Measurements from ENCODE around the gene GRIN3A. TPM values are rescaled to one million over a fixed set of nuclear protein-coding genes. Genes with fewer than 3 reads are reported as not detected.

GRIN3A gene
- total RNA-seq, 2 donors from 2014 or later = not detected

- no peaks in the 10 kb centered on the region for H3K36me3 ChIP-seq (ENCODE audit: control insufficient read depth, insufficient read depth, low read length)
These were observed 88.3 kb downstream of the GRIN3A start for GRCh38 chr9:101650142-101650541.

GRCh38 chr9:101648493-101648892 is 90.0 kb downstream of the GRIN3A start:
- H3K4me3 ChIP-seq (ENCODE audit: low read length) = no peak overlapping the region
- WGBS, 2 experiments (ENCODE audit: insufficient coverage in 1 of 2, insufficient read length in 1 of 2) = 93% methylated on average over 1 of the region's 1 CpG; no CpG with 5 or more reads in 1 of the 2 experiments
- no peaks in the 10 kb centered on the region for H3K36me3 Mint-ChIP-seq (ENCODE audit: low read depth)

More at GRCh38 chr9:101650142-101650541, 88.3 kb downstream of the GRIN3A start:
- TF ChIP-seq CTCF (conservative IDR thresholded peaks at IDR 0.05) = no peak
- Histone ChIP-seq H3K4me1 (ENCODE audit: control insufficient read depth, insufficient read depth, low read length) (no peaks in the 10 kb centered on the region), H3K4me3 (ENCODE audit: low read length) (no peak overlapping the region), H3K27me3 (ENCODE audit: control insufficient read depth, insufficient read depth, low read length, poor library complexity, severe bottlenecking) (no peaks in the 10 kb centered on the region), H3K9me3 (ENCODE audit: control insufficient read depth, low read length) (peaks cover 6% of the 10 kb centered on the region), H3K27ac (ENCODE audit: low read depth, low read length) (no peak overlapping the region), H3K9ac (ENCODE audit: extremely low read depth, low read length, poor library complexity, severe bottlenecking) (no peak overlapping the region)
- H3K4me3 Mint-ChIP-seq = no peak overlapping the region
- WGBS, 2 experiments (ENCODE audit: insufficient coverage in 1 of 2, insufficient read length in 1 of 2) = 87 to 100% methylated on average over 1 of the region's 1 CpG
- H3K4me1 Mint-ChIP-seq = no peaks in the 10 kb centered on the region
- no peaks in the 10 kb centered on the region for H3K9me3 Mint-ChIP-seq
- no peak for DNase-seq
- H3K27ac Mint-ChIP-seq = no peak overlapping the region
- no peaks in the 10 kb centered on the region for H3K36me3 Mint-ChIP-seq (ENCODE audit: low read depth)
- H3K27me3 Mint-ChIP-seq (ENCODE audit: insufficient read depth) = no peaks in the 10 kb centered on the region

GRCh38 chr9:101639785-101640665 is 98.4 kb downstream of the GRIN3A start:
- no peak overlapping the region for H3K27ac ChIP-seq (ENCODE audit: low read depth, low read length)
- H3K36me3 ChIP-seq (ENCODE audit: control insufficient read depth, insufficient read depth, low read length) = no peaks in the 10 kb centered on the region
- H3K36me3 Mint-ChIP-seq (ENCODE audit: low read depth) = no peaks in the 10 kb centered on the region
- no peak overlapping the region for H3K9ac ChIP-seq (ENCODE audit: extremely low read depth, low read length, poor library complexity, severe bottlenecking)
- 65% methylated on average over 1 of the region's 2 CpGs; no CpG with 5 or more reads in 1 of the 2 experiments for WGBS, 2 experiments (ENCODE audit: insufficient coverage in 1 of 2, insufficient read length in 1 of 2)
- no peak overlapping the region for H3K4me3 Mint-ChIP-seq
- H3K9me3 ChIP-seq (ENCODE audit: control insufficient read depth, low read length) = peaks cover 20% of the 10 kb centered on the region
- H3K27me3 ChIP-seq (ENCODE audit: control insufficient read depth, insufficient read depth, low read length, poor library complexity, severe bottlenecking) = no peaks in the 10 kb centered on the region
- H3K9me3 Mint-ChIP-seq = peaks cover 5% of the 10 kb centered on the region
- TF ChIP-seq CTCF (conservative IDR thresholded peaks at IDR 0.05) = no peak
- DNase-seq = no peak
- H3K27me3 Mint-ChIP-seq (ENCODE audit: insufficient read depth) = no peaks in the 10 kb centered on the region
- H3K4me3 ChIP-seq (ENCODE audit: low read length) = no peak overlapping the region
- H3K4me1 Mint-ChIP-seq = no peaks in the 10 kb centered on the region
- no peak overlapping the region for H3K27ac Mint-ChIP-seq
- no peaks in the 10 kb centered on the region for H3K4me1 ChIP-seq (ENCODE audit: control insufficient read depth, insufficient read depth, low read length)

More at GRCh38 chr9:101648493-101648892, 90.0 kb downstream of the GRIN3A start:
- no peaks in the 10 kb centered on the region for H3K9me3 Mint-ChIP-seq
- Histone ChIP-seq H3K9ac (ENCODE audit: extremely low read depth, low read length, poor library complexity, severe bottlenecking) (no peak overlapping the region), H3K4me1 (ENCODE audit: control insufficient read depth, insufficient read depth, low read length) (no peaks in the 10 kb centered on the region), H3K27ac (ENCODE audit: low read depth, low read length) (no peak overlapping the region), H3K27me3 (ENCODE audit: control insufficient read depth, insufficient read depth, low read length, poor library complexity, severe bottlenecking) (no peaks in the 10 kb centered on the region), H3K36me3 (ENCODE audit: control insufficient read depth, insufficient read depth, low read length) (no peaks in the 10 kb centered on the region), H3K9me3 (ENCODE audit: control insufficient read depth, low read length) (peaks cover 8% of the 10 kb centered on the region)
- no peak overlapping the region for H3K27ac Mint-ChIP-seq
- DNase-seq = no peak
- H3K4me1 Mint-ChIP-seq = no peaks in the 10 kb centered on the region
- no peaks in the 10 kb centered on the region for H3K27me3 Mint-ChIP-seq (ENCODE audit: insufficient read depth)
- H3K4me3 Mint-ChIP-seq = no peak overlapping the region
- no peak for TF ChIP-seq CTCF (conservative IDR thresholded peaks at IDR 0.05)
